ENCODE measurements around the gene ALK. TPM values are rescaled to one million over a fixed set of nuclear protein-coding genes. Genes with fewer than 3 reads are reported as not detected.

ALK gene
- under 1 TPM in 1 of 2 donors, not detected in 1; 0.05 TPM for total RNA-seq

GRCh38 chr2:29921560-29921915, at the start of gene ALK:
Gene ALK (minus strand): TSS chr2:29921586. CDS start chr2:29920659, 927 bp downstream.
- peak in 1 of 2 donors; percentile 64 for DNase-seq (ENCODE audit: low spot score in 2 of 2)
- peaks cover 0 to 8% of the 10 kb centered on the region in 2 donors for H3K9me3 Mint-ChIP-seq
- H3K36me3 Mint-ChIP-seq: peaks cover 0 to 17% of the 10 kb centered on the region in 2 donors
- ATAC-seq: peak; percentile 79 to 92
- H3K27ac Mint-ChIP-seq: no peak within 1 kb of the TSS

GRCh38 chr2:29966266-29966665, 44.9 kb upstream of the ALK start:
- DNase-seq (ENCODE audit: low spot score in 2 of 2) (no peak), ATAC-seq (no peak)
- Mint-ChIP-seq H3K36me3 (no peaks in the 10 kb centered on the region), H3K27ac (peak overlapping the region in 1 of 2 donors; percentile 46), H3K9me3 (no peaks in the 10 kb centered on the region)

DNA sequence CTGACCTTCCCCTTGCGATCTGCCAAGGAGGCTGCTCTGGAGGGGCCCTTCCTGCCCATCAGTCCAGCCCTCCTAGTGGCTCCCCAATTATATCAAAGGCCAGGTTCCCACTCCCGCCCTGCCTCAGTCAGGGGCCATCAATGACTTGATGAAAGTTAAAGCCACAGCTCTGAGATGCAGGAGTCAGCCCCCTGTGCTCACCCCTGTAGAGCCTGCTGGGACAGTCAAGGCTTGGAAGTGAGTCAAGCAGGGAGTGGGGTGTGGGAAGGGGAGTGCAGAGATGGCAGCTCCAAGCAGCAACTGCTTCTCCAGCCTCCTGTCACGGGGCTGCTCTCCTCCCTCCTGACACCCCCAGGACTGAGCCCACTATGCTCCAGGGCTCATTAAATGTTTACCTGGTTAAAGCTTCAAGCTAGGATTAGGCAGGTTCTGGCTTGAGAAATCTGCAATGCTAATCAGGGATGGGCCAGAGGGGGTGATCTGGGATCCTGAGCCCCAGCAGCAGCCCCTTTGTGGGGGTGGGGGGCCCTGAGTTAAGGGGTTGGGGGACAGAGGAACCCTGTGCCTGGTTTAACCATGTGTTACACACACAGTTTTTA, 42.7 kb upstream of the ALK start:
- H3K9me3 Mint-ChIP-seq: no peaks in the 10 kb centered on the region
- DNase-seq (ENCODE audit: low spot score in 2 of 2): no peak
- H3K36me3 Mint-ChIP-seq: no peaks in the 10 kb centered on the region
- no peak overlapping the region for H3K27ac Mint-ChIP-seq
- no peak for ATAC-seq

GRCh38 chr2:29962922-29963321, 41.5 kb upstream of the ALK start:
- Mint-ChIP-seq H3K27ac (no peak overlapping the region), H3K9me3 (no peaks in the 10 kb centered on the region), H3K36me3 (no peaks in the 10 kb centered on the region)
- DNase-seq (ENCODE audit: low spot score in 2 of 2) (no peak), ATAC-seq (no peak)

GRCh38 chr2:29954316-29954715, 32.9 kb upstream of the ALK start:
- no peak for DNase-seq (ENCODE audit: low spot score in 2 of 2)
- H3K9me3 Mint-ChIP-seq: no peaks in the 10 kb centered on the region
- no peak overlapping the region for H3K27ac Mint-ChIP-seq
- ATAC-seq: no peak
- no peaks in the 10 kb centered on the region for H3K36me3 Mint-ChIP-seq

DNA sequence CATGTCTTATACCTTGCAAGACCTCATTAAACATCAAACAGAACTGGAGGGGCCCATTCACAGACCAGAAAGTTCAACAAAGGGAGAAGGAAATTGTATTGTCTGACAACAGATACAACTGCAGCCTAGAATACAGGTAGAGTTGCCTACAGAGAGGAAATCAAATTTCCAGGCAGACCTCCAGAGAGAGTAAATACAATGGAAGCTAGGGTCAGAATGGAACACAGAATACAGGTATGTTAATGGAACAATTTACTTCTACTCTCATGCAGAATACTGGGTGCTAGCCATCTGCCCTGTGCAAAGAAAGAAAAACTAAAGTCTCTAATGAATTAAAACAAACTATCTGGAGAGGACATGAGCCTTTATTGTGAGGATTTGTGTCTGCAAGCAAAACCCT, 31.6 kb upstream of the ALK start:
- H3K36me3 Mint-ChIP-seq: no peaks in the 10 kb centered on the region
- ATAC-seq: no peak
- no peaks in the 10 kb centered on the region for H3K9me3 Mint-ChIP-seq
- no peak overlapping the region for H3K27ac Mint-ChIP-seq
- no peak for DNase-seq (ENCODE audit: low spot score in 2 of 2)

- H3K27ac Mint-ChIP-seq: no peak overlapping the region
- H3K36me3 Mint-ChIP-seq: no peaks in the 10 kb centered on the region
- no peaks in the 10 kb centered on the region for H3K9me3 Mint-ChIP-seq
- ATAC-seq (no peak), DNase-seq (ENCODE audit: low spot score in 2 of 2) (no peak)
Observed at GRCh38 chr2:29951576-29951975, 30.2 kb upstream of the ALK start.

DNA sequence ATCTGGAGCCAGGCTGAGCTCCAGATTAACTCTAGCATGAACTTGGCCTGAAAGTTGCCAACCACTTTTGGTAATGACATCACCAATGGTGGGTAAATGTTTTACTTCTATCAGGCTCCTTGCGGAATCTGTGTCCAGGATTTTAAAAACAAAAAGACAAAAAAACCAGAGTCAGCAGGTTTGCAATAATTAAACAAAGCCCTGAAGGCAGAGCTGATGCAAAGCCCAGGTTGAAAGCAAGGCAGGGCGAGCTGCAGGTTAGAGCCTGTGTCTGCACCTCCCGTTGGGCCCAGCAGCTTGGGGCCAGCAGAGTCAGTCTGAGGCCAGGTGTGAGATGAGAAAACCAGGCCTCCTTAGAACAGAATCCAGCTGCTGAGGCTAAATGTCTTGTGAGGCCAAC, 29.1 kb upstream of the ALK start:
- Mint-ChIP-seq H3K27ac (no peak overlapping the region), H3K9me3 (peaks cover 0 to under 1% of the 10 kb centered on the region in 2 donors), H3K36me3 (peaks cover 0 to under 1% of the 10 kb centered on the region in 2 donors)
- DNase-seq (ENCODE audit: low spot score in 2 of 2) (no peak), ATAC-seq (no peak)

DNA sequence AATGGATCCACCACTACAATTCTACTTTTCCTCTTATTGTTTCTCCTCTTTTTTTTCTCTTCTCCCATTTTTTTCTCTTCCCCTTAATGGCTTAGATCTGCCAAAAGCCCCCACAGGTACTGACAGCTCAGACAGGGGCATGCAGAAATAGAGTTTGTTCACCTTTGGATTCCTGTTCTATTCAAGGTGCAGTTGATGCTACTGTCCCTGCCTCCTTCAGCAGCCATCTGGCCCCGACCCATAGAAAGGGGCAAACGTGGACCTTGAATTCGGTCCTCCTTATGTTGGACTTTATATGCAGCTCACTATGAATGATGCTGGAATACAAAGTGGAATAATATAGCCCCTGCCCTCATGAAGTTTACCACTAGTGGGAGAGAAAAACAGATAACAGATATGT, 27.7 kb upstream of the ALK start:
- H3K9me3 Mint-ChIP-seq: peaks cover 0 to 4% of the 10 kb centered on the region in 2 donors
- H3K27ac Mint-ChIP-seq: no peak overlapping the region
- ATAC-seq (no peak), DNase-seq (ENCODE audit: low spot score in 2 of 2) (no peak)
- peaks cover 0 to 5% of the 10 kb centered on the region in 2 donors for H3K36me3 Mint-ChIP-seq

- Mint-ChIP-seq H3K9me3 (peaks cover 4 to 14% of the 10 kb centered on the region in 2 donors), H3K36me3 (peaks cover 0 to 5% of the 10 kb centered on the region in 2 donors), H3K27ac (no peak overlapping the region)
- DNase-seq (ENCODE audit: low spot score in 2 of 2) (no peak), ATAC-seq (no peak)
Observed at GRCh38 chr2:29946505-29946904, 25.1 kb upstream of the ALK start.

GRCh38 chr2:29942711-29943110, 21.3 kb upstream of the ALK start:
- DNase-seq (ENCODE audit: low spot score in 2 of 2) (no peak), ATAC-seq (no peak)
- Mint-ChIP-seq H3K36me3 (peaks cover 0 to 5% of the 10 kb centered on the region in 2 donors), H3K9me3 (peaks cover 4 to 14% of the 10 kb centered on the region in 2 donors), H3K27ac (peak overlapping the region in 1 of 2 donors; percentile 33)

GRCh38 chr2:29940706-29941105, 19.3 kb upstream of the ALK start:
- H3K9me3 Mint-ChIP-seq: peaks cover 4 to 14% of the 10 kb centered on the region in 2 donors
- H3K36me3 Mint-ChIP-seq: peaks cover 0 to 5% of the 10 kb centered on the region in 2 donors
- DNase-seq (ENCODE audit: low spot score in 2 of 2): no peak
- H3K27ac Mint-ChIP-seq: no peak overlapping the region
- no peak for ATAC-seq

GRCh38 chr2:29936020-29936419, 14.6 kb upstream of the ALK start:
- DNase-seq (ENCODE audit: low spot score in 2 of 2): no peak
- H3K9me3 Mint-ChIP-seq: no peaks in the 10 kb centered on the region
- no peak overlapping the region for H3K27ac Mint-ChIP-seq
- no peaks in the 10 kb centered on the region for H3K36me3 Mint-ChIP-seq
- ATAC-seq: no peak

GRCh38 chr2:29931818-29932217, 10.4 kb upstream of the ALK start:
- DNase-seq (ENCODE audit: low spot score in 2 of 2): no peak
- ATAC-seq: no peak
- no peaks in the 10 kb centered on the region for H3K9me3 Mint-ChIP-seq
- H3K36me3 Mint-ChIP-seq: no peaks in the 10 kb centered on the region
- no peak overlapping the region for H3K27ac Mint-ChIP-seq

GRCh38 chr2:29923110-29923721, 1.8 kb upstream of the ALK start:
- Mint-ChIP-seq H3K36me3 (peaks cover 0 to 17% of the 10 kb centered on the region in 2 donors), H3K9me3 (peaks cover 0 to 8% of the 10 kb centered on the region in 2 donors), H3K27ac (no peak overlapping the region)
- DNase-seq (ENCODE audit: low spot score in 2 of 2): peak in 1 of 2 donors; percentile 40
- ATAC-seq: no peak

DNA sequence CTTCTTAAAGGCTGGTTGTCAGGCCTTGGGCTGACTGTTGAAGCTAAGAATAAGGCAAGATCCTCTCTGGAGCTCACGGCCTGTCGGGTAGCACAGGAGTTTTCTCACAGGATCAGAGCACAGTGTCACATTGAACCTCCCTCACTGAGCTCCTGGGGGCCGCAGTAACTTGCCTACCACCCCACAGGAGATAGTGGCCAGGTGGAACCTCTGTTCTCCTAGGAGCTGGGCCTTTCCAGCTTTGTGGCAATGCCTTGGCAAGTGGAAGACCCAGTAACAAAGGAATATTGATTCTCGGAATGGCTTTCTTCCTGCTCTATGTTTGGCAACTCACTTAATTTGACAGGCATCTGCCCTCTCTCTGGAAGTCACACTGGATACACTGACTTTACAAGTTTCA, 1.2 kb upstream of the ALK start:
- Mint-ChIP-seq H3K9me3 (peaks cover 0 to 8% of the 10 kb centered on the region in 2 donors), H3K36me3 (peaks cover 0 to 17% of the 10 kb centered on the region in 2 donors), H3K27ac (no peak overlapping the region)
- no peak for DNase-seq (ENCODE audit: low spot score in 2 of 2)
- no peak for ATAC-seq

- Mint-ChIP-seq H3K27ac (no peak overlapping the region), H3K36me3 (peaks cover 0 to 17% of the 10 kb centered on the region in 2 donors), H3K9me3 (peaks cover 0 to 8% of the 10 kb centered on the region in 2 donors)
- DNase-seq (ENCODE audit: low spot score in 2 of 2) (peak in 1 of 2 donors; percentile 11), ATAC-seq (peak; percentile 17 to 29)
Observed at GRCh38 chr2:29920631-29921559, 491 bp downstream of the ALK start.
